GM23338 (cell line): Measurements from ENCODE around the gene AS3MT.

Experiments used
- CREB1 ChIP-seq: fragments of 250-450 bp; sonication (Bioruptor Pico); IDR thresholded peaks from 2 replicates; pipeline ENCODE4 v1.5.0; 2020; ENCODE audit warnings: low read depth, mild to moderate bottlenecking, moderate library complexity
- EZH2 ChIP-seq: fragments of 200-600 bp; sonication (generic); IDR thresholded peaks from one replicate; pipeline ENCODE4 v1.8.0; 2017; ENCODE audit warnings: antibody characterized with exemption, mild to moderate bottlenecking, low read depth; ENCODE audit not compliant: unreplicated experiment
- EZH2phosphoT487 ChIP-seq: fragments of 200-600 bp; sonication (generic); IDR thresholded peaks from one replicate; pipeline ENCODE4 v1.8.1; 2018; ENCODE audit warnings: antibody characterized with exemption; ENCODE audit not compliant: unreplicated experiment
- JUNB ChIP-seq: IDR thresholded peaks from one replicate; pipeline ENCODE4 v1.6.1; 2016; ENCODE audit warnings: antibody characterized with exemption; ENCODE audit not compliant: unreplicated experiment
- NANOG ChIP-seq: IDR thresholded peaks from 2 replicates; pipeline ENCODE4 v1.6.1; 2016; ENCODE audit warnings: antibody characterized with exemption, borderline replicate concordance
- POLR2AphosphoS5 ChIP-seq: IDR thresholded peaks from 2 replicates; pipeline ENCODE4 v1.6.1; 2016; ENCODE audit warnings: antibody characterized with exemption, low read depth
- STAT1 ChIP-seq: IDR thresholded peaks from one replicate; pipeline ENCODE4 v1.6.1; 2016; ENCODE audit warnings: antibody characterized with exemption; ENCODE audit not compliant: unreplicated experiment
- ZNF114 ChIP-seq: fragments of 250-450 bp; sonication (Bioruptor Pico); IDR thresholded peaks from 2 replicates; pipeline ENCODE4 v1.5.0; 2020; ENCODE audit warnings: mild to moderate bottlenecking, moderate library complexity
- ZNF331 ChIP-seq: fragments of 250-450 bp; sonication (Bioruptor Pico); IDR thresholded peaks from 2 replicates; pipeline ENCODE4 v1.5.0; 2020; ENCODE audit warnings: low read depth, mild to moderate bottlenecking, moderate library complexity
- TF ChIP-seq, protein P1 (sequence below), 2 experiments: fragments of 200-600 bp in 1 of 2; sonication (generic) in 1 of 2; conservative IDR thresholded peaks; 2 replicates each; pipeline versions ENCODE4 v1.5.1 to v1.6.1; 2016 to 2017; ENCODE audit warnings: antibody characterized with exemption in 2 of 2, low read depth in 2 of 2, mild to moderate bottlenecking in 2 of 2, moderate library complexity in 1 of 2
- TF ChIP-seq, protein P2 (sequence below): IDR thresholded peaks from one replicate; pipeline ENCODE4 v1.6.1; 2018; ENCODE audit warnings: antibody characterized with exemption; ENCODE audit not compliant: unreplicated experiment
- TF ChIP-seq, protein P3 (sequence below): IDR thresholded peaks from 2 replicates; pipeline ENCODE4 v1.6.1; 2016; ENCODE audit warnings: antibody characterized with exemption
- TF ChIP-seq, protein P4 (sequence below): fragments of 250-450 bp; sonication (Bioruptor Pico); IDR thresholded peaks from 2 replicates; pipeline ENCODE4 v1.5.0; 2020; ENCODE audit warnings: mild to moderate bottlenecking, moderate library complexity

DNA sequence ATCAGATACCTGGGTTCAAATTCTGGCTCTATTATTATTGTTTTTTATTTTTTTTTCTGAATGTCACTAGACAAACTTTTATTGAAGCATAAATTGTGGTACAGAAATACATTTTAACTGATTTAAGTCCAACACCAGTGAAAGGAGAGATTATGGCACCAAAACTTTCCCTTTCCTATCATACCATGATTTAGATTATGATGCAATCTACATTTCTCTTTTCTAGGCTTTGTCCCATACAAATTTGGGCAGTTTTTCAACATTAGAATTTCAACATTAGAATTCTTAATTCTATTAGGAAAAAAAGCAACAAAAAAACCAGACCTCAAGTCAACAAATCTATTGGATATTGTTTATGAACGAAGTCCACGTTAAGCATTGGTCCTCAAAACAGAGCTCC lies 11.0 kb downstream of the AS3MT start:
- TF ChIP-seq, protein P1, sequence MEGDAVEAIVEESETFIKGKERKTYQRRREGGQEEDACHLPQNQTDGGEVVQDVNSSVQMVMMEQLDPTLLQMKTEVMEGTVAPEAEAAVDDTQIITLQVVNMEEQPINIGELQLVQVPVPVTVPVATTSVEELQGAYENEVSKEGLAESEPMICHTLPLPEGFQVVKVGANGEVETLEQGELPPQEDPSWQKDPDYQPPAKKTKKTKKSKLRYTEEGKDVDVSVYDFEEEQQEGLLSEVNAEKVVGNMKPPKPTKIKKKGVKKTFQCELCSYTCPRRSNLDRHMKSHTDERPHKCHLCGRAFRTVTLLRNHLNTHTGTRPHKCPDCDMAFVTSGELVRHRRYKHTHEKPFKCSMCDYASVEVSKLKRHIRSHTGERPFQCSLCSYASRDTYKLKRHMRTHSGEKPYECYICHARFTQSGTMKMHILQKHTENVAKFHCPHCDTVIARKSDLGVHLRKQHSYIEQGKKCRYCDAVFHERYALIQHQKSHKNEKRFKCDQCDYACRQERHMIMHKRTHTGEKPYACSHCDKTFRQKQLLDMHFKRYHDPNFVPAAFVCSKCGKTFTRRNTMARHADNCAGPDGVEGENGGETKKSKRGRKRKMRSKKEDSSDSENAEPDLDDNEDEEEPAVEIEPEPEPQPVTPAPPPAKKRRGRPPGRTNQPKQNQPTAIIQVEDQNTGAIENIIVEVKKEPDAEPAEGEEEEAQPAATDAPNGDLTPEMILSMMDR (conservative IDR thresholded peaks at IDR 0.05; ENCODE audit: low read depth in 2 of 2): no peak
- TF ChIP-seq EZH2 (no peak), POLR2AphosphoS5 (no peak), EZH2phosphoT487 (no peak), JUNB (no peak), ZNF114 (CRISPR knock-in tag) (no peak), STAT1 (no peak), CREB1 (CRISPR knock-in tag) (no peak), ZNF331 (CRISPR knock-in tag) (no peak), NANOG (no peak)
- TF ChIP-seq, protein P2, sequence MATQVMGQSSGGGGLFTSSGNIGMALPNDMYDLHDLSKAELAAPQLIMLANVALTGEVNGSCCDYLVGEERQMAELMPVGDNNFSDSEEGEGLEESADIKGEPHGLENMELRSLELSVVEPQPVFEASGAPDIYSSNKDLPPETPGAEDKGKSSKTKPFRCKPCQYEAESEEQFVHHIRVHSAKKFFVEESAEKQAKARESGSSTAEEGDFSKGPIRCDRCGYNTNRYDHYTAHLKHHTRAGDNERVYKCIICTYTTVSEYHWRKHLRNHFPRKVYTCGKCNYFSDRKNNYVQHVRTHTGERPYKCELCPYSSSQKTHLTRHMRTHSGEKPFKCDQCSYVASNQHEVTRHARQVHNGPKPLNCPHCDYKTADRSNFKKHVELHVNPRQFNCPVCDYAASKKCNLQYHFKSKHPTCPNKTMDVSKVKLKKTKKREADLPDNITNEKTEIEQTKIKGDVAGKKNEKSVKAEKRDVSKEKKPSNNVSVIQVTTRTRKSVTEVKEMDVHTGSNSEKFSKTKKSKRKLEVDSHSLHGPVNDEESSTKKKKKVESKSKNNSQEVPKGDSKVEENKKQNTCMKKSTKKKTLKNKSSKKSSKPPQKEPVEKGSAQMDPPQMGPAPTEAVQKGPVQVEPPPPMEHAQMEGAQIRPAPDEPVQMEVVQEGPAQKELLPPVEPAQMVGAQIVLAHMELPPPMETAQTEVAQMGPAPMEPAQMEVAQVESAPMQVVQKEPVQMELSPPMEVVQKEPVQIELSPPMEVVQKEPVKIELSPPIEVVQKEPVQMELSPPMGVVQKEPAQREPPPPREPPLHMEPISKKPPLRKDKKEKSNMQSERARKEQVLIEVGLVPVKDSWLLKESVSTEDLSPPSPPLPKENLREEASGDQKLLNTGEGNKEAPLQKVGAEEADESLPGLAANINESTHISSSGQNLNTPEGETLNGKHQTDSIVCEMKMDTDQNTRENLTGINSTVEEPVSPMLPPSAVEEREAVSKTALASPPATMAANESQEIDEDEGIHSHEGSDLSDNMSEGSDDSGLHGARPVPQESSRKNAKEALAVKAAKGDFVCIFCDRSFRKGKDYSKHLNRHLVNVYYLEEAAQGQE: no peak
- TF ChIP-seq, protein P3, sequence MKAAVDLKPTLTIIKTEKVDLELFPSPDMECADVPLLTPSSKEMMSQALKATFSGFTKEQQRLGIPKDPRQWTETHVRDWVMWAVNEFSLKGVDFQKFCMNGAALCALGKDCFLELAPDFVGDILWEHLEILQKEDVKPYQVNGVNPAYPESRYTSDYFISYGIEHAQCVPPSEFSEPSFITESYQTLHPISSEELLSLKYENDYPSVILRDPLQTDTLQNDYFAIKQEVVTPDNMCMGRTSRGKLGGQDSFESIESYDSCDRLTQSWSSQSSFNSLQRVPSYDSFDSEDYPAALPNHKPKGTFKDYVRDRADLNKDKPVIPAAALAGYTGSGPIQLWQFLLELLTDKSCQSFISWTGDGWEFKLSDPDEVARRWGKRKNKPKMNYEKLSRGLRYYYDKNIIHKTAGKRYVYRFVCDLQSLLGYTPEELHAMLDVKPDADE: no peak
- TF ChIP-seq, protein P4, sequence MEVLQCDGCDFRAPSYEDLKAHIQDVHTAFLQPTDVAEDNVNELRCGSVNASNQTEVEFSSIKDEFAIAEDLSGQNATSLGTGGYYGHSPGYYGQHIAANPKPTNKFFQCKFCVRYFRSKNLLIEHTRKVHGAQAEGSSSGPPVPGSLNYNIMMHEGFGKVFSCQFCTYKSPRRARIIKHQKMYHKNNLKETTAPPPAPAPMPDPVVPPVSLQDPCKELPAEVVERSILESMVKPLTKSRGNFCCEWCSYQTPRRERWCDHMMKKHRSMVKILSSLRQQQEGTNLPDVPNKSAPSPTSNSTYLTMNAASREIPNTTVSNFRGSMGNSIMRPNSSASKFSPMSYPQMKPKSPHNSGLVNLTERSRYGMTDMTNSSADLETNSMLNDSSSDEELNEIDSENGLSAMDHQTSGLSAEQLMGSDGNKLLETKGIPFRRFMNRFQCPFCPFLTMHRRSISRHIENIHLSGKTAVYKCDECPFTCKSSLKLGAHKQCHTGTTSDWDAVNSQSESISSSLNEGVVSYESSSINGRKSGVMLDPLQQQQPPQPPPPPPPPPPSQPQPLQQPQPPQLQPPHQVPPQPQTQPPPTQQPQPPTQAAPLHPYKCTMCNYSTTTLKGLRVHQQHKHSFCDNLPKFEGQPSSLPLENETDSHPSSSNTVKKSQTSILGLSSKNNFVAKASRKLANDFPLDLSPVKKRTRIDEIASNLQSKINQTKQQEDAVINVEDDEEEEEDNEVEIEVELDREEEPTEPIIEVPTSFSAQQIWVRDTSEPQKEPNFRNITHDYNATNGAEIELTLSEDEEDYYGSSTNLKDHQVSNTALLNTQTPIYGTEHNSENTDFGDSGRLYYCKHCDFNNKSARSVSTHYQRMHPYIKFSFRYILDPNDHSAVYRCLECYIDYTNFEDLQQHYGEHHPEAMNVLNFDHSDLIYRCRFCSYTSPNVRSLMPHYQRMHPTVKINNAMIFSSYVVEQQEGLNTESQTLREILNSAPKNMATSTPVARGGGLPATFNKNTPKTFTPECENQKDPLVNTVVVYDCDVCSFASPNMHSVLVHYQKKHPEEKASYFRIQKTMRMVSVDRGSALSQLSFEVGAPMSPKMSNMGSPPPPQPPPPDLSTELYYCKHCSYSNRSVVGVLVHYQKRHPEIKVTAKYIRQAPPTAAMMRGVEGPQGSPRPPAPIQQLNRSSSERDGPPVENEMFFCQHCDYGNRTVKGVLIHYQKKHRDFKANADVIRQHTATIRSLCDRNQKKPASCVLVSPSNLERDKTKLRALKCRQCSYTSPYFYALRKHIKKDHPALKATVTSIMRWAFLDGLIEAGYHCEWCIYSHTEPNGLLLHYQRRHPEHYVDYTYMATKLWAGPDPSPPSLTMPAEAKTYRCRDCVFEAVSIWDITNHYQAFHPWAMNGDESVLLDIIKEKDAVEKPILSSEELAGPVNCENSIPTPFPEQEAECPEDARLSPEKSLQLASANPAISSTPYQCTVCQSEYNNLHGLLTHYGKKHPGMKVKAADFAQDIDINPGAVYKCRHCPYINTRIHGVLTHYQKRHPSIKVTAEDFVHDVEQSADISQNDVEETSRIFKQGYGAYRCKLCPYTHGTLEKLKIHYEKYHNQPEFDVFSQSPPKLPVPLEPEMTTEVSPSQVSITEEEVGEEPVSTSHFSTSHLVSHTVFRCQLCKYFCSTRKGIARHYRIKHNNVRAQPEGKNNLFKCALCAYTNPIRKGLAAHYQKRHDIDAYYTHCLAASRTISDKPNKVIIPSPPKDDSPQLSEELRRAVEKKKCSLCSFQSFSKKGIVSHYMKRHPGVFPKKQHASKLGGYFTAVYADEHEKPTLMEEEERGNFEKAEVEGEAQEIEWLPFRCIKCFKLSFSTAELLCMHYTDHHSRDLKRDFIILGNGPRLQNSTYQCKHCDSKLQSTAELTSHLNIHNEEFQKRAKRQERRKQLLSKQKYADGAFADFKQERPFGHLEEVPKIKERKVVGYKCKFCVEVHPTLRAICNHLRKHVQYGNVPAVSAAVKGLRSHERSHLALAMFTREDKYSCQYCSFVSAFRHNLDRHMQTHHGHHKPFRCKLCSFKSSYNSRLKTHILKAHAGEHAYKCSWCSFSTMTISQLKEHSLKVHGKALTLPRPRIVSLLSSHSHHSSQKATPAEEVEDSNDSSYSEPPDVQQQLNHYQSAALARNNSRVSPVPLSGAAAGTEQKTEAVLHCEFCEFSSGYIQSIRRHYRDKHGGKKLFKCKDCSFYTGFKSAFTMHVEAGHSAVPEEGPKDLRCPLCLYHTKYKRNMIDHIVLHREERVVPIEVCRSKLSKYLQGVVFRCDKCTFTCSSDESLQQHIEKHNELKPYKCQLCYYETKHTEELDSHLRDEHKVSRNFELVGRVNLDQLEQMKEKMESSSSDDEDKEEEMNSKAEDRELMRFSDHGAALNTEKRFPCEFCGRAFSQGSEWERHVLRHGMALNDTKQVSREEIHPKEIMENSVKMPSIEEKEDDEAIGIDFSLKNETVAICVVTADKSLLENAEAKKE (CRISPR knock-in tag): no peak
